Upper lobe of left lung (tissue), 4 donors: ENCODE measurements around the gene SPATS2.

Source experiments
- CTCF ChIP-seq, 6 experiments: fragments of 450-650 bp in 4 of 6; fragments of 200-600 bp in 2 of 6; sonication (generic) in 2 of 6; IDR thresholded peaks; one replicate each; pipeline ENCODE4 v1.5.1; 2016 to 2019; ENCODE audit warnings: antibody characterized with exemption in 6 of 6
- POLR2A ChIP-seq, 4 donors: fragments of 450-650 bp; IDR thresholded peaks; one replicate each; pipeline ENCODE4 v1.5.1; 2016 to 2017; ENCODE audit warnings: antibody characterized with exemption in 4 of 4, mild to moderate bottlenecking in 2 of 4
- POLR2AphosphoS5 ChIP-seq, 2 donors: sonication (generic); formaldehyde crosslinking; IDR thresholded peaks; one replicate each; pipeline ENCODE4 v1.5.1; 2017; ENCODE audit warnings: antibody characterized with exemption in 2 of 2

- TF ChIP-seq POLR2AphosphoS5 (IDR thresholded peaks at IDR 0.05) (no peak), CTCF (IDR thresholded peaks at IDR 0.05) (no peak), POLR2A (IDR thresholded peaks at IDR 0.05) (no peak)
Observed at GRCh38 chr12:49359671-49360070, 7.6 kb upstream of the SPATS2 start.
